H9 (cell line): ENCODE data around the gene LRP1. TPM values are rescaled to one million over a fixed set of nuclear protein-coding genes. Genes with fewer than 3 reads are reported as not detected.

ENCODE experiments used
- DNase-seq: peaks from one replicate; pipeline ENCODE4 v3.0.0-alpha.2; 2017
- H2AFZ ChIP-seq: one replicate; pipeline ENCODE4 v1.6.1; 2013; ENCODE audit warnings: mild to moderate bottlenecking, low read length, control low read depth, moderate library complexity
- H2AK5ac ChIP-seq: 2 replicates; pipeline ENCODE4 v1.6.1; 2013; ENCODE audit warnings: low read length, control low read depth, mixed read lengths; ENCODE audit not compliant: insufficient read length
- H2BK120ac ChIP-seq: one replicate; pipeline ENCODE4 v1.6.1; 2013; ENCODE audit warnings: low read depth, mild to moderate bottlenecking, low read length, control low read depth, inconsistent platforms; ENCODE audit not compliant: poor library complexity, severe bottlenecking
- H2BK12ac ChIP-seq: 2 replicates; pipeline ENCODE4 v1.6.1; 2013; ENCODE audit warnings: low read length, control low read depth, mixed read lengths, low read depth; ENCODE audit not compliant: insufficient read length
- H2BK15ac ChIP-seq: 2 replicates; pipeline ENCODE4 v1.6.1; 2013; ENCODE audit warnings: low read depth, low read length, control low read depth
- H2BK20ac ChIP-seq: one replicate; pipeline ENCODE4 v1.6.1; 2013; ENCODE audit warnings: low read depth, mild to moderate bottlenecking, low read length, control low read depth, inconsistent platforms; ENCODE audit not compliant: poor library complexity, severe bottlenecking
- H2BK5ac ChIP-seq: 2 replicates; pipeline ENCODE4 v1.6.1; 2013; ENCODE audit warnings: low read length, control low read depth, mixed read lengths; ENCODE audit not compliant: insufficient read length
- H3K14ac ChIP-seq: 2 replicates; pipeline ENCODE4 v1.6.1; 2013; ENCODE audit warnings: low read length, control low read depth; ENCODE audit not compliant: insufficient read depth
- H3K18ac ChIP-seq: 2 replicates; pipeline ENCODE4 v1.6.1; 2013; ENCODE audit warnings: low read depth, mild to moderate bottlenecking, mixed read lengths, low read length, control low read depth; ENCODE audit not compliant: insufficient read length
- H3K23ac ChIP-seq: 2 replicates; pipeline ENCODE4 v1.6.1; 2013; ENCODE audit warnings: low read length, control low read depth, mixed read lengths, low read depth; ENCODE audit not compliant: insufficient read length
- H3K23me2 ChIP-seq: 2 replicates; pipeline ENCODE4 v1.6.1; 2013; ENCODE audit warnings: low read depth, mild to moderate bottlenecking, mixed read lengths, low read length, control low read depth; ENCODE audit not compliant: insufficient read length, poor library complexity, severe bottlenecking
- H3K27ac ChIP-seq: 2 replicates; pipeline ENCODE4 v1.5.1; 2013; ENCODE audit warnings: low read length, control low read depth, mixed read lengths, low read depth; ENCODE audit not compliant: insufficient read length
- H3K27me3 ChIP-seq: 2 replicates; pipeline ENCODE4 v1.6.1; 2013; ENCODE audit warnings: low read length, control low read depth, inconsistent platforms; ENCODE audit not compliant: insufficient read depth
- H3K4ac ChIP-seq: 2 replicates; pipeline ENCODE4 v1.6.1; 2013; ENCODE audit warnings: low read depth, mild to moderate bottlenecking, control low read depth, inconsistent platforms, low read length, moderate library complexity
- H3K4me1 ChIP-seq: 2 replicates; pipeline ENCODE4 v1.6.1; 2013; ENCODE audit warnings: low read length, control low read depth, inconsistent platforms; ENCODE audit not compliant: insufficient read depth
- H3K4me2 ChIP-seq: 2 replicates; pipeline ENCODE4 v1.6.1; 2013; ENCODE audit warnings: low read length, control low read depth, mixed read lengths; ENCODE audit not compliant: insufficient read length, insufficient read depth
- H3K56ac ChIP-seq: 2 replicates; pipeline ENCODE4 v1.6.1; 2013; ENCODE audit warnings: low read depth, mild to moderate bottlenecking, mixed read lengths, low read length, control low read depth; ENCODE audit not compliant: insufficient read length
- H3K79me1 ChIP-seq: 2 replicates; pipeline ENCODE4 v1.6.1; 2013; ENCODE audit warnings: low read depth, mild to moderate bottlenecking, moderate library complexity, low read length, control low read depth, inconsistent platforms; ENCODE audit not compliant: insufficient read depth, poor library complexity, severe bottlenecking
- H3K79me2 ChIP-seq: 2 replicates; pipeline ENCODE4 v1.6.1; 2013; ENCODE audit warnings: low read length, control low read depth, inconsistent platforms; ENCODE audit not compliant: insufficient read depth
- H3K9ac ChIP-seq: 2 replicates; pipeline ENCODE4 v1.6.1; 2013; ENCODE audit warnings: low read length, control low read depth, mixed read lengths; ENCODE audit not compliant: insufficient read length; ENCODE audit errors: extremely low read depth
- H3K9me3 ChIP-seq: one replicate; pipeline ENCODE4 v1.6.1; 2013; ENCODE audit warnings: low read depth, low read length, inconsistent platforms; ENCODE audit not compliant: control insufficient read depth
- H3T11ph ChIP-seq: one replicate; pipeline ENCODE4 v1.6.1; 2013; ENCODE audit warnings: mild to moderate bottlenecking, low read length, control low read depth, inconsistent platforms
- H4K20me1 ChIP-seq: one replicate; pipeline ENCODE4 v1.6.1; 2013; ENCODE audit not compliant: control insufficient read depth, insufficient read length, insufficient read depth
- H4K5ac ChIP-seq: 2 replicates; pipeline ENCODE4 v1.6.1; 2013; ENCODE audit warnings: low read depth, mild to moderate bottlenecking, mixed read lengths, low read length, control low read depth; ENCODE audit not compliant: insufficient read length
- H4K8ac ChIP-seq: replicated peaks from 2 replicates; pipeline ENCODE4 v1.6.1; 2013; ENCODE audit warnings: low read length, control low read depth, mixed read lengths, low read depth; ENCODE audit not compliant: insufficient read length
- H4K91ac ChIP-seq: 2 replicates; pipeline ENCODE4 v1.6.1; 2013; ENCODE audit warnings: low read depth, mild to moderate bottlenecking, moderate library complexity, mixed read lengths, low read length, control low read depth; ENCODE audit not compliant: insufficient read length
- H3K27ac Mint-ChIP-seq, 3 experiments: 2 replicates in 2 of 3; 3 replicates in 1 of 3; pipeline ENCODE4 v1.8.0; 2020 to 2021; ENCODE audit warnings: mixed read lengths in 3 of 3, mild to moderate bottlenecking in 1 of 3, moderate library complexity in 1 of 3
- H3K27me3 Mint-ChIP-seq: 2 replicates; pipeline ENCODE4 v1.8.0; 2021; ENCODE audit warnings: low read depth, mild to moderate bottlenecking, moderate library complexity, mixed read lengths
- H3K36me3 Mint-ChIP-seq, 3 experiments: 2 replicates in 2 of 3; 3 replicates in 1 of 3; pipeline ENCODE4 v1.8.0; 2020 to 2021; ENCODE audit warnings: low read depth in 3 of 3, mixed read lengths in 3 of 3; ENCODE audit not compliant: insufficient read depth in 1 of 3
- H3K4me1 Mint-ChIP-seq, 2 experiments: 2 replicates each; pipeline ENCODE4 v1.8.0; 2020; ENCODE audit warnings: mixed read lengths in 2 of 2
- H3K4me3 Mint-ChIP-seq, 2 experiments: 2 replicates in 1 of 2; 3 replicates in 1 of 2; pipeline ENCODE4 v1.8.0; 2020 to 2021; ENCODE audit warnings: mild to moderate bottlenecking in 2 of 2, mixed read lengths in 2 of 2, moderate library complexity in 1 of 2
- H3K9me3 Mint-ChIP-seq, 2 experiments: 2 replicates in 1 of 2; 3 replicates in 1 of 2; pipeline ENCODE4 v1.8.0; 2020; ENCODE audit warnings: mild to moderate bottlenecking in 2 of 2, mixed read lengths in 2 of 2, moderate library complexity in 1 of 2
- WGBS: extraction: QIAGEN DNeasy Blood & Tissue Kit; methylation state at CpG from one replicate; pipeline ENCODE4 v1.1.7; 2013; ENCODE audit warnings: missing lambda C conversion rate, low lambda C conversion rate, mixed read lengths; ENCODE audit not compliant: insufficient read length; ENCODE audit errors: extremely low coverage; 5-methylcytosine and 5-hydroxymethylcytosine counted together
- total RNA-seq: library from RNA; stranded (reverse); gene quantifications from 2 replicates; pipeline ENCODE4 v1.2.1, GENCODE V29; 2021
- TF ChIP-seq, protein P1 (sequence below): fragments of 200-600 bp; sonication (generic); conservative IDR thresholded peaks from 3 replicates; pipeline ENCODE4 v1.8.0; 2021; ENCODE audit warnings: antibody characterized with exemption, mild to moderate bottlenecking

LRP1 gene
- total RNA-seq, 1 experiment from 2014 or later = 115 TPM

DNA sequence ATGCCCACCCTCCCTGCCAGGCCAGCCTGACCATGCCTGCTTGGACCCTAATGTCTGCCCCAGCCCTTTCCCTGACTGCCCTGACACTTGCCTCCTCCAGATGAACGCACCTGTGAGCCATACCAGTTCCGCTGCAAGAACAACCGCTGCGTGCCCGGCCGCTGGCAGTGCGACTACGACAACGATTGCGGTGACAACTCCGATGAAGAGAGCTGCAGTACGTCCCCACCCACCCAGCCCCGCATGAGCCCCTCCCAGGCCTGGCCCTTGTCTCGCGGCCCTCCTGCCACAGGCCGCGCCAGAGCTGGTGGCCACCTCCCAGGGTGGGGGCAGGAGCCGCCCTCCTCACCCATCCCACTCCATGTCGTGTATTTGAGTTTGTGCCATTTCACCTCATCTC is 74.0 kb downstream of the LRP1 start:
- Histone ChIP-seq H4K5ac (no peak overlapping the region), H4K91ac (no peak overlapping the region), H3K79me1 (no peaks in the 10 kb centered on the region), H4K20me1 (no peaks in the 10 kb centered on the region), H3K4ac (no peak overlapping the region), H2BK5ac (no peak overlapping the region), H3K18ac (no peak overlapping the region), H2AK5ac (no peak overlapping the region), H3K27ac (no peak overlapping the region), H2BK120ac (no peak overlapping the region), H3K9ac (no peak overlapping the region), H3K27me3 (no peaks in the 10 kb centered on the region), H3K4me2 (no peak overlapping the region), H3K56ac (no peak overlapping the region), H3K79me2 (no peaks in the 10 kb centered on the region), H3T11ph (no peak overlapping the region), H3K9me3 (no peaks in the 10 kb centered on the region), H3K23ac (no peak overlapping the region), H4K8ac (no peak overlapping the region), H2BK15ac (no peak overlapping the region), H3K4me1 (no peaks in the 10 kb centered on the region), H2AFZ (no peak overlapping the region), H2BK12ac (no peak overlapping the region), H3K23me2 (no peaks in the 10 kb centered on the region), H3K14ac (no peak overlapping the region), H2BK20ac (no peak overlapping the region)
- no CpG with 5 or more reads among the region's 19 CpGs for WGBS
- Mint-ChIP-seq H3K27ac (no peak overlapping the region), H3K4me3 (no peak overlapping the region), H3K9me3 (no peaks in the 10 kb centered on the region), H3K36me3 (peaks cover 50 to 95% (median 89%) of the 10 kb centered on the region in 3 experiments), H3K4me1 (no peaks in the 10 kb centered on the region), H3K27me3 (no peaks in the 10 kb centered on the region)
- TF ChIP-seq, protein P1, sequence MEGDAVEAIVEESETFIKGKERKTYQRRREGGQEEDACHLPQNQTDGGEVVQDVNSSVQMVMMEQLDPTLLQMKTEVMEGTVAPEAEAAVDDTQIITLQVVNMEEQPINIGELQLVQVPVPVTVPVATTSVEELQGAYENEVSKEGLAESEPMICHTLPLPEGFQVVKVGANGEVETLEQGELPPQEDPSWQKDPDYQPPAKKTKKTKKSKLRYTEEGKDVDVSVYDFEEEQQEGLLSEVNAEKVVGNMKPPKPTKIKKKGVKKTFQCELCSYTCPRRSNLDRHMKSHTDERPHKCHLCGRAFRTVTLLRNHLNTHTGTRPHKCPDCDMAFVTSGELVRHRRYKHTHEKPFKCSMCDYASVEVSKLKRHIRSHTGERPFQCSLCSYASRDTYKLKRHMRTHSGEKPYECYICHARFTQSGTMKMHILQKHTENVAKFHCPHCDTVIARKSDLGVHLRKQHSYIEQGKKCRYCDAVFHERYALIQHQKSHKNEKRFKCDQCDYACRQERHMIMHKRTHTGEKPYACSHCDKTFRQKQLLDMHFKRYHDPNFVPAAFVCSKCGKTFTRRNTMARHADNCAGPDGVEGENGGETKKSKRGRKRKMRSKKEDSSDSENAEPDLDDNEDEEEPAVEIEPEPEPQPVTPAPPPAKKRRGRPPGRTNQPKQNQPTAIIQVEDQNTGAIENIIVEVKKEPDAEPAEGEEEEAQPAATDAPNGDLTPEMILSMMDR = no peak
- no peak for DNase-seq
